ENCODE measurements around the gene DACT3. TPM values are rescaled to one million over a fixed set of nuclear protein-coding genes. Genes with fewer than 3 reads are reported as not detected.
A peak's percentile ranks its signal among the peaks of the same experiment; 100 is the strongest.

The DACT3 gene
- total RNA-seq, 1 experiment from 2014 or later, result 1.0 TPM

DNA sequence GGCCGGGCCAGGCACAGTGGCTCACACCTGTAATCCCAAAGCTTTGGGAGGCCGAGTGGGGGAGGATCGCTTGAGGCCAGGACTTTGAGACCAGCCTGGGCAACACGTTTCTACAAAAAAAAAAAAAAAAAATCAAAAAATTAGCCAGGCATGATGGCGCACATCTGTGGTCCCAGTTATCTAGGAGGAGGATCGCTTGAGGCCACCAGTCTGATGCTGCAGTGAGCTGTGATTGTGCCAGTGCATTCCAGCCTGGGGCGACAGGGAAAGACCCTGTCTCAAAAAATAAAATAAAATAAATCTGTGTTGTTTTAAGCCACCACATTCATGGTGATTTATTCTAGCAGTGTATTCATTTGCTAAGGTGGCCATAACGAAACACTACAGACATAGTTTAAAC is 4.1 kb upstream of the DACT3 start:
- Histone ChIP-seq H3K4me3 (ENCODE audit: low read depth in 2 of 2, low read length in 2 of 2) (no peak overlapping the region), H3K27me3 (ENCODE audit: control insufficient read depth, insufficient read depth, low read length) (no peaks in the 10 kb centered on the region), H3K36me3 (ENCODE audit: control insufficient read depth, insufficient read depth, low read length) (no peaks in the 10 kb centered on the region), H3K9me3 (ENCODE audit: control insufficient read depth, insufficient read depth, low read depth, low read length) (no peaks in the 10 kb centered on the region), H3K4me1 (ENCODE audit: control insufficient read depth, insufficient read depth, low read length) (peaks cover 4% of the 10 kb centered on the region), H3K27ac (ENCODE audit: low read length) (no peak overlapping the region)
- BruUV-seq (replicated peaks), result no TSS peak
- POLR2A ChIA-PET, result no interaction called here
- TF ChIP-seq POLR2AphosphoS5 (IDR thresholded peaks at IDR 0.05; ENCODE audit: low read depth, low read length) (no peak), SIN3A (IDR thresholded peaks at IDR 0.05; ENCODE audit: borderline replicate concordance, insufficient read depth, low read depth, low read length) (no peak), TCF7L2 (IDR thresholded peaks at IDR 0.05; ENCODE audit: low read depth, low read length) (no peak)
- TF ChIP-seq, protein P1, sequence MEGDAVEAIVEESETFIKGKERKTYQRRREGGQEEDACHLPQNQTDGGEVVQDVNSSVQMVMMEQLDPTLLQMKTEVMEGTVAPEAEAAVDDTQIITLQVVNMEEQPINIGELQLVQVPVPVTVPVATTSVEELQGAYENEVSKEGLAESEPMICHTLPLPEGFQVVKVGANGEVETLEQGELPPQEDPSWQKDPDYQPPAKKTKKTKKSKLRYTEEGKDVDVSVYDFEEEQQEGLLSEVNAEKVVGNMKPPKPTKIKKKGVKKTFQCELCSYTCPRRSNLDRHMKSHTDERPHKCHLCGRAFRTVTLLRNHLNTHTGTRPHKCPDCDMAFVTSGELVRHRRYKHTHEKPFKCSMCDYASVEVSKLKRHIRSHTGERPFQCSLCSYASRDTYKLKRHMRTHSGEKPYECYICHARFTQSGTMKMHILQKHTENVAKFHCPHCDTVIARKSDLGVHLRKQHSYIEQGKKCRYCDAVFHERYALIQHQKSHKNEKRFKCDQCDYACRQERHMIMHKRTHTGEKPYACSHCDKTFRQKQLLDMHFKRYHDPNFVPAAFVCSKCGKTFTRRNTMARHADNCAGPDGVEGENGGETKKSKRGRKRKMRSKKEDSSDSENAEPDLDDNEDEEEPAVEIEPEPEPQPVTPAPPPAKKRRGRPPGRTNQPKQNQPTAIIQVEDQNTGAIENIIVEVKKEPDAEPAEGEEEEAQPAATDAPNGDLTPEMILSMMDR (IDR thresholded peaks at IDR 0.05), result no peak
- TF ChIP-seq, protein P2, sequence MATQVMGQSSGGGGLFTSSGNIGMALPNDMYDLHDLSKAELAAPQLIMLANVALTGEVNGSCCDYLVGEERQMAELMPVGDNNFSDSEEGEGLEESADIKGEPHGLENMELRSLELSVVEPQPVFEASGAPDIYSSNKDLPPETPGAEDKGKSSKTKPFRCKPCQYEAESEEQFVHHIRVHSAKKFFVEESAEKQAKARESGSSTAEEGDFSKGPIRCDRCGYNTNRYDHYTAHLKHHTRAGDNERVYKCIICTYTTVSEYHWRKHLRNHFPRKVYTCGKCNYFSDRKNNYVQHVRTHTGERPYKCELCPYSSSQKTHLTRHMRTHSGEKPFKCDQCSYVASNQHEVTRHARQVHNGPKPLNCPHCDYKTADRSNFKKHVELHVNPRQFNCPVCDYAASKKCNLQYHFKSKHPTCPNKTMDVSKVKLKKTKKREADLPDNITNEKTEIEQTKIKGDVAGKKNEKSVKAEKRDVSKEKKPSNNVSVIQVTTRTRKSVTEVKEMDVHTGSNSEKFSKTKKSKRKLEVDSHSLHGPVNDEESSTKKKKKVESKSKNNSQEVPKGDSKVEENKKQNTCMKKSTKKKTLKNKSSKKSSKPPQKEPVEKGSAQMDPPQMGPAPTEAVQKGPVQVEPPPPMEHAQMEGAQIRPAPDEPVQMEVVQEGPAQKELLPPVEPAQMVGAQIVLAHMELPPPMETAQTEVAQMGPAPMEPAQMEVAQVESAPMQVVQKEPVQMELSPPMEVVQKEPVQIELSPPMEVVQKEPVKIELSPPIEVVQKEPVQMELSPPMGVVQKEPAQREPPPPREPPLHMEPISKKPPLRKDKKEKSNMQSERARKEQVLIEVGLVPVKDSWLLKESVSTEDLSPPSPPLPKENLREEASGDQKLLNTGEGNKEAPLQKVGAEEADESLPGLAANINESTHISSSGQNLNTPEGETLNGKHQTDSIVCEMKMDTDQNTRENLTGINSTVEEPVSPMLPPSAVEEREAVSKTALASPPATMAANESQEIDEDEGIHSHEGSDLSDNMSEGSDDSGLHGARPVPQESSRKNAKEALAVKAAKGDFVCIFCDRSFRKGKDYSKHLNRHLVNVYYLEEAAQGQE (IDR thresholded peaks at IDR 0.05; ENCODE audit: insufficient read depth in 1 of 2, low read depth in 2 of 2, low read length in 1 of 2), result no peak
- in situ Hi-C loops (cut with HindIII; ENCODE audit: low pct_unique_long_range_greater_than_20kb, low sequenced_read_pairs) (no loop called here), intact Hi-C loops (cut with micrococcal nuclease; ENCODE audit: unreplicated experiment) (no loop called here)
- DNase-seq (ENCODE audit: low read depth, low spot score) (no peak), ATAC-seq (no peak)
- CTCF ChIA-PET, result interaction anchor here (0.6 kb wide), 1 partner anchor 149 kb away, joined by 8 read pairs; no protein-coding TSS in a partner anchor

DNA sequence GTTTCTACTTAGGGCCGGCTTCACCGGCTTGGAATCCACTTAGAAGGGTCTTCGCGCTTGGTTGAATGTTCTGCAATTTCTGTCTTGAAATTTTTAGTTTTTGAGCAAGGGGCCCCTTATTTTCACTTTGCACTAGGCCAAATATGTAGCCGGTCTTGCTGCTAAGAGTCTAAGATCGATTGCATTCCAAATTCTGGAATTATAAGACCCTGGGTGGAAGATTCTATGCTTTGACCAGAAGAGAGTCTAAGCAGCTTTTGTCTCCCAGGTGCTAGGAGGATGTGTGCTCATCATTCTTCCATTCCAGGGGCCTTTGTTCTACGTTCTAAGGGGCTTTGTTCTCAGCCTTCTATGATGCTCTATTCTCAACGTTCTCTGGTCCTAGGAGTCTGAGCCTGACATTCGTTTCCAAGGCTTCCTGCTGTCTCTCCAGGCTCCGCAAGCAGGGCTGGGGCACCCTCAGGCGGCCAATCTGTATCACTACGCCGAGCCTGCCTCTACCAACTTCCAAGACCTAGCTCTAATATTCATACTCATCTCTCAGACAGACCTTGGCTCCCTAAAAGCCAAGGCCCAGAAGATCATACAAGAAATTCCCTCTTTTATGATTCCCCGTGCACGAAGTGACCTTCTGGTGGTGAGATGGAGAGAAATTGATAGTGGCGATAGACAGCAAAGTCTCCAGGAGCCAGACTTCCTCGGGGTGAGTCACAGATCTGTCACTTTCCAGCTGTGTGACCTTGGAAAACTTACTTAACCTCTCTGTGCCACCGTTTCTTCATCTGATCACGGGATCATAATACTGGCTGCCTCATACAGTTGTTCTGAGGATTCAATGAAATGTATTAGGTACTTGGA is 982 bp upstream of the DACT3 start:
- DNase-seq (ENCODE audit: low read depth, low spot score) (peak; percentile 69), ATAC-seq (peak; percentile 78)
- ChIA-PET POLR2A (interaction anchor here (0.7 kb wide), 1 partner anchor 49 kb away, joined by 3 read pairs; no protein-coding TSS in a partner anchor), CTCF (interaction anchor here (0.6 to 2.0 kb wide), 8 partner anchors 11 to 50 kb away, joined by 3 to 11 read pairs (median 8); no protein-coding TSS in a partner anchor)
- in situ Hi-C loops (cut with HindIII; ENCODE audit: low pct_unique_long_range_greater_than_20kb, low sequenced_read_pairs) (no loop called here), intact Hi-C loops (cut with micrococcal nuclease; ENCODE audit: unreplicated experiment) (loop anchor here (1.0 kb wide), 1 partner anchor 48 kb away; no protein-coding TSS in a partner anchor)
- no TSS peak for BruUV-seq (replicated peaks)
- H3K27me3 ChIP-seq (ENCODE audit: control insufficient read depth, insufficient read depth, low read length), result no peaks in the 10 kb centered on the region
- 0 out of 2 replicates have a peak overlapping the region, but pooled peaks have one; percentile 29 for H3K27ac ChIP-seq (ENCODE audit: low read length)
- peak overlapping the region; percentile 49 to 65 for H3K4me3 ChIP-seq (ENCODE audit: low read depth in 2 of 2, low read length in 2 of 2)
- H3K36me3 ChIP-seq (ENCODE audit: control insufficient read depth, insufficient read depth, low read length), result no peaks in the 10 kb centered on the region
- no peaks in the 10 kb centered on the region for H3K9me3 ChIP-seq (ENCODE audit: control insufficient read depth, insufficient read depth, low read depth, low read length)
- peaks cover 7% of the 10 kb centered on the region for H3K4me1 ChIP-seq (ENCODE audit: control insufficient read depth, insufficient read depth, low read length)
- TF ChIP-seq, protein P1 (IDR thresholded peaks at IDR 0.05), result peak; percentile 93
- no peak for TF ChIP-seq SIN3A (IDR thresholded peaks at IDR 0.05; ENCODE audit: borderline replicate concordance, insufficient read depth, low read depth, low read length)
